ENCODE measurements around the gene SBF2.

The SBF2 gene

GRCh38 chr11:9790703-9791102, 503.3 kb downstream of the SBF2 start:
- DNase-seq = no peak

GRCh38 chr11:9789910-9790309, 504.1 kb downstream of the SBF2 start:
- no peak for DNase-seq

GRCh38 chr11:9787981-9788521, 506.0 kb downstream of the SBF2 start:
- DNase-seq = no peak

GRCh38 chr11:9787260-9787659, 506.8 kb downstream of the SBF2 start:
- DNase-seq = no peak

GRCh38 chr11:9784602-9785315, 509.3 kb downstream of the SBF2 start:
- no peak for DNase-seq

GRCh38 chr11:9783986-9784385, 510.0 kb downstream of the SBF2 start:
- no peak for DNase-seq

GRCh38 chr11:9780929-9781328, 513.1 kb downstream of the SBF2 start:
- no peak for DNase-seq

- DNase-seq = no peak
These were observed 516.5 kb downstream of the SBF2 start for GRCh38 chr11:9777525-9777924.

- no peak for DNase-seq
These were observed 517.0 kb downstream of the SBF2 start for GRCh38 chr11:9777066-9777465.

- DNase-seq = no peak
These were observed 517.8 kb downstream of the SBF2 start for GRCh38 chr11:9776203-9776602.

- DNase-seq = no peak
These were observed 518.6 kb downstream of the SBF2 start for GRCh38 chr11:9775398-9775779.

- DNase-seq = no peak
These were observed 519.2 kb downstream of the SBF2 start for GRCh38 chr11:9774591-9775397.

- no peak for DNase-seq
These were observed 519.9 kb downstream of the SBF2 start for GRCh38 chr11:9774109-9774508.

- DNase-seq = no peak
These were observed 520.5 kb downstream of the SBF2 start for GRCh38 chr11:9773524-9773923.

- no peak for DNase-seq
These were observed 521.8 kb downstream of the SBF2 start for GRCh38 chr11:9772218-9772617.

- no peak for DNase-seq
These were observed 522.9 kb downstream of the SBF2 start for GRCh38 chr11:9771071-9771511.

- no peak for DNase-seq
These were observed 524.4 kb downstream of the SBF2 start for GRCh38 chr11:9769621-9770020.

- DNase-seq = no peak
These were observed 528.5 kb downstream of the SBF2 start for GRCh38 chr11:9765320-9766101.

GRCh38 chr11:9763301-9763700, 530.7 kb downstream of the SBF2 start:
- DNase-seq = no peak

- DNase-seq = no peak
These were observed 531.5 kb downstream of the SBF2 start for GRCh38 chr11:9762531-9762930.

GRCh38 chr11:9761441-9761945, 532.5 kb downstream of the SBF2 start:
- DNase-seq = no peak

GRCh38 chr11:9760193-9760575, 533.8 kb downstream of the SBF2 start:
- no peak for DNase-seq

Measured in stimulated activated CD4-positive, alpha-beta T cell treated with anti-CD3 and anti-CD28 coated beads, Interleukin-2, amount 100 ng/mL, for 48 hours (primary cell).